Mesenchymal stem cell (in vitro differentiated cells and primary cell): ENCODE data around the gene TRMT112.

ENCODE experiments used
- DNase-seq: peaks from one replicate; pipeline ENCODE4 v3.0.0-alpha.2; 2013
- H2AFZ ChIP-seq: one replicate; pipeline ENCODE4 v1.6.1; 2013; ENCODE audit warnings: low read depth, mild to moderate bottlenecking, control low read depth, inconsistent platforms, low read length, moderate library complexity
- H2AK5ac ChIP-seq: 2 replicates; pipeline ENCODE4 v1.6.1; 2013; ENCODE audit warnings: low read length, moderate library complexity, mild to moderate bottlenecking, inconsistent platforms; ENCODE audit not compliant: severe bottlenecking
- H2BK120ac ChIP-seq: one replicate; pipeline ENCODE4 v1.6.1; 2013; ENCODE audit warnings: low read depth, mild to moderate bottlenecking, inconsistent platforms, low read length, moderate library complexity
- H2BK12ac ChIP-seq, 2 experiments: one replicate each; pipeline ENCODE4 v1.6.1; 2013; ENCODE audit warnings: inconsistent platforms in 2 of 2, low read length in 2 of 2, mild to moderate bottlenecking in 2 of 2, moderate library complexity in 2 of 2, control low read depth in 1 of 2
- H2BK15ac ChIP-seq: one replicate; pipeline ENCODE4 v1.6.1; 2013; ENCODE audit warnings: mild to moderate bottlenecking, low read depth, inconsistent platforms; ENCODE audit not compliant: poor library complexity, severe bottlenecking
- H2BK5ac ChIP-seq: 2 replicates; pipeline ENCODE4 v1.6.1; 2013; ENCODE audit warnings: low read depth, mild to moderate bottlenecking, low read length, control low read depth, inconsistent platforms; ENCODE audit not compliant: poor library complexity, severe bottlenecking
- H3K14ac ChIP-seq, 2 experiments: one replicate each; pipeline ENCODE4 v1.6.1; 2013; ENCODE audit warnings: inconsistent platforms in 2 of 2, low read length in 2 of 2, control low read depth in 1 of 2, mild to moderate bottlenecking in 1 of 2, moderate library complexity in 1 of 2
- H3K18ac ChIP-seq, 2 experiments: one replicate each; pipeline ENCODE4 v1.6.1; 2013; ENCODE audit warnings: inconsistent platforms in 2 of 2, low read length in 2 of 2, control low read depth in 1 of 2, low read depth in 1 of 2, mild to moderate bottlenecking in 1 of 2
- H3K23ac ChIP-seq, 2 experiments: one replicate each; pipeline ENCODE4 v1.6.1; 2013; ENCODE audit warnings: inconsistent platforms in 2 of 2, low read length in 2 of 2, mild to moderate bottlenecking in 2 of 2, moderate library complexity in 2 of 2, control low read depth in 1 of 2
- H3K27ac ChIP-seq: 2 replicates; pipeline ENCODE4 v1.5.1; 2013; ENCODE audit warnings: mild to moderate bottlenecking, moderate library complexity, low read length, control low read depth, inconsistent platforms; ENCODE audit not compliant: poor library complexity, severe bottlenecking
- H3K27me3 ChIP-seq, 2 experiments: 2 replicates each; pipeline versions ENCODE4 v1.6.1 to v1.7.0; 2013; ENCODE audit warnings: low read length in 2 of 2, mild to moderate bottlenecking in 2 of 2, moderate library complexity in 2 of 2, control low read depth in 1 of 2, inconsistent platforms in 1 of 2; ENCODE audit not compliant: control insufficient read depth in 1 of 2, insufficient read depth in 1 of 2
- H3K36me3 ChIP-seq, 2 experiments: 2 replicates each; pipeline versions ENCODE4 v1.6.1 to v1.7.0; 2013; ENCODE audit warnings: low read length in 2 of 2, control low read depth in 1 of 2, inconsistent platforms in 1 of 2, low read depth in 1 of 2, mild to moderate bottlenecking in 1 of 2; ENCODE audit not compliant: insufficient read depth in 2 of 2, control insufficient read depth in 1 of 2
- H3K4ac ChIP-seq, 2 experiments: one replicate each; pipeline ENCODE4 v1.6.1; 2013; ENCODE audit warnings: inconsistent platforms in 2 of 2, low read length in 2 of 2, mild to moderate bottlenecking in 2 of 2, moderate library complexity in 2 of 2, control low read depth in 1 of 2, low read depth in 1 of 2
- H3K4me1 ChIP-seq: 2 replicates; pipeline ENCODE4 v1.6.1; 2013; ENCODE audit warnings: low read depth, low read length, control low read depth; ENCODE audit not compliant: control insufficient read depth, insufficient read depth
- H3K4me2 ChIP-seq: 2 replicates; pipeline ENCODE4 v1.6.1; 2013; ENCODE audit warnings: low read length, mild to moderate bottlenecking, inconsistent platforms; ENCODE audit not compliant: poor library complexity, severe bottlenecking
- H3K4me3 ChIP-seq, 2 experiments: 2 replicates each; pipeline versions ENCODE4 v1.5.1 to v1.7.0; 2013; ENCODE audit warnings: low read length in 2 of 2, mild to moderate bottlenecking in 2 of 2, control low read depth in 1 of 2, low read depth in 1 of 2; ENCODE audit not compliant: insufficient read depth in 1 of 2
- H3K79me1 ChIP-seq: replicated peaks from 2 replicates; pipeline ENCODE4 v1.6.1; 2013; ENCODE audit warnings: mild to moderate bottlenecking, control low read depth, low read length, inconsistent platforms; ENCODE audit not compliant: poor library complexity, severe bottlenecking
- H3K9ac ChIP-seq: 2 replicates; pipeline ENCODE4 v1.7.0; 2013; ENCODE audit warnings: mild to moderate bottlenecking, low read length, moderate library complexity
- H3K9me3 ChIP-seq: 2 replicates; pipeline ENCODE4 v1.7.0; 2013; ENCODE audit warnings: mild to moderate bottlenecking, low read length; ENCODE audit not compliant: control insufficient read depth
- H4K8ac ChIP-seq: one replicate; pipeline ENCODE4 v1.6.1; 2013; ENCODE audit warnings: inconsistent platforms, mild to moderate bottlenecking, low read length, moderate library complexity
- H4K91ac ChIP-seq: one replicate; pipeline ENCODE4 v1.6.1; 2013; ENCODE audit warnings: mild to moderate bottlenecking, low read length, inconsistent platforms
- WGBS: methylation state at CpG from one replicate; pipeline ENCODE4 v1.1.7; 2013; ENCODE audit warnings: mixed read lengths; 5-methylcytosine and 5-hydroxymethylcytosine counted together

Gene TRMT112

DNA sequence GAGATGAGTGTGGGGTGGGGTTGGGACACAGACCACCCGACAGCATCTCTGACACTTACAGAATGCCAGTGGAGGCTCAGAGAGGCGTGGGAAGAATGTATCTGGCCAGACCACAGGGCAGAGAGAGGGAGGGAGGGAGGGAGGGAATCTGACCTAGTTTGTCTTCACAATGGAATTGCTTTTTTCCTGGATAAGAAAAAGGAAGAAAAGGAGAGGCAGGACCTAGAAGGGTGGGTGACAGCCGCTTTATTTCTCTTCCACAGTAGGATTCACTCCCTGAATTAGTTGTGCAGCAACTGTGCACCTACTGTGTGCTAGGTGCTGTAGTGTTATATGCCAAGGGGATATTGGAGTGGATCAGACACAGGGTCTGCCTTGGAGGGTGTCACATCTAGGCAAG, 22.6 kb downstream of the TRMT112 start:
- Histone ChIP-seq H3K36me3 (peaks cover 0 to 2% of the 10 kb centered on the region in 2 experiments), H2AK5ac (no peak overlapping the region), H2BK12ac (no peak overlapping the region), H3K27ac (no peak overlapping the region), H2AFZ (no peak overlapping the region), H4K8ac (no peak overlapping the region), H2BK120ac (no peak overlapping the region), H4K91ac (no peak overlapping the region), H2BK5ac (no peak overlapping the region), H3K4me1 (peaks cover 23% of the 10 kb centered on the region), H3K27me3 (peaks cover 83 to 87% of the 10 kb centered on the region in 2 experiments), H3K9ac (no peak overlapping the region), H2BK15ac (peak overlapping the region; percentile 6), H3K4ac (no peak overlapping the region), H3K9me3 (no peaks in the 10 kb centered on the region), H3K18ac (no peak overlapping the region), H3K14ac (peak overlapping the region in 1 of 2 experiments; percentile 31), H3K4me3 (no peak overlapping the region), H3K79me1 (peaks cover 1% of the 10 kb centered on the region), H3K23ac (no peak overlapping the region), H3K4me2 (no peak overlapping the region)
- no peak for DNase-seq
- 55% methylated on average over 3 of the region's 3 CpGs for WGBS

DNA sequence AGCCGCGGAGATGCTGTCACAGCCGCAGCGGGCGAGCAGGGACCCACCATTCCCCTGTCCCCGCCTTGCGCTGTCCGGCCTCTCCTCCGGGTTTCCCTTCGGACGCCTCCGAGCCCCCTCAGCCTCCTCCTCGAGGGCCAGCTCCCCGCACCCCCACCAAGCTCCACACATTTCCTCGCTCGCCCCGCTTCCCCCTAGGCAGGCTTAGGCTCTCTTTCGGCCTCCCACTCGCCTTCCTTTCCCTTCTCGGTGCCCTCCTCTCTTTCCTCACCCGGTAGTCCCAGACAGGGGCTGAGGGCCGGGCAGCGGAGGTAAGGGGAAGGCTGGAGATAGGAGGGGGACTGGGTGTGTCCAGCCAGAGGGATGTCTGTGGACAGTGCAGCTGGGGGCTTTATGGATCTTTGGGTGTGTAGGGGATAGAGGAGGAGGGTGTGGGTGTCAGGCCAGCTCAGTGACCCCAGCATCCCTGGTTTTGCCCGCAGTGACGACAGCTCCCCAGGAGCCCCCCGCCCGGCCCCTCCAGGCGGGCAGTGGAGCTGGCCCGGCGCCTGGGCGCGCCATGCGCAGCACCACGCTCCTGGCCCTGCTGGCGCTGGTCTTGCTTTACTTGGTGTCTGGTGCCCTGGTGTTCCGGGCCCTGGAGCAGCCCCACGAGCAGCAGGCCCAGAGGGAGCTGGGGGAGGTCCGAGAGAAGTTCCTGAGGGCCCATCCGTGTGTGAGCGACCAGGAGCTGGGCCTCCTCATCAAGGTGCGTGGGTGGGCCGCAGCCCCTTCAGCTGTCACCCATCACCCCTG, 24.7 kb downstream of the TRMT112 start:
- Histone ChIP-seq H3K4ac (no peak overlapping the region), H3K27ac (no peak overlapping the region), H3K4me3 (peak overlapping the region; percentile 38 to 56), H3K27me3 (peaks cover 65 to 69% of the 10 kb centered on the region in 2 experiments), H3K14ac (no peak overlapping the region), H3K4me1 (peaks cover 18% of the 10 kb centered on the region), H3K36me3 (peaks cover 0 to 20% of the 10 kb centered on the region in 2 experiments), H2AFZ (peak overlapping the region; percentile 11), H3K4me2 (peak overlapping the region; percentile 92), H3K18ac (peak overlapping the region in 1 of 2 experiments; percentile 26), H4K91ac (no peak overlapping the region), H2BK12ac (no peak overlapping the region), H3K23ac (no peak overlapping the region), H3K9ac (peak overlapping the region; percentile 29), H3K79me1 (peaks cover 10% of the 10 kb centered on the region), H2BK15ac (no peak overlapping the region), H3K9me3 (no peaks in the 10 kb centered on the region), H2AK5ac (no peak overlapping the region), H4K8ac (no peak overlapping the region), H2BK5ac (no peak overlapping the region), H2BK120ac (no peak overlapping the region)
- no peak for DNase-seq
- 35% methylated on average over 32 of the region's 42 CpGs for WGBS

- H3K4me2 ChIP-seq = peak overlapping the region; percentile 92
- peak overlapping the region in 1 of 2 experiments; percentile 71 for H3K14ac ChIP-seq
- DNase-seq = no peak
- H2BK5ac ChIP-seq = no peak overlapping the region
- H2BK120ac ChIP-seq = no peak overlapping the region
- H3K4ac ChIP-seq = no peak overlapping the region
- H3K36me3 ChIP-seq = peaks cover 0 to 24% of the 10 kb centered on the region in 2 experiments
- peaks cover 58 to 61% of the 10 kb centered on the region in 2 experiments for H3K27me3 ChIP-seq
- peak overlapping the region; percentile 29 for H3K9ac ChIP-seq
- H3K18ac ChIP-seq = peak overlapping the region in 1 of 2 experiments; percentile 26
- no peak overlapping the region for H2BK12ac ChIP-seq
- no peak overlapping the region for H2BK15ac ChIP-seq
- H3K9me3 ChIP-seq = no peaks in the 10 kb centered on the region
- peak overlapping the region; percentile 40 to 56 for H3K4me3 ChIP-seq
- H3K79me1 ChIP-seq = peaks cover 15% of the 10 kb centered on the region
- no peak overlapping the region for H2AK5ac ChIP-seq
- no peak overlapping the region for H4K8ac ChIP-seq
- 2% methylated on average over 62 of the region's 96 CpGs for WGBS
- peaks cover 23% of the 10 kb centered on the region for H3K4me1 ChIP-seq
- H2AFZ ChIP-seq = peak overlapping the region; percentile 11
- H3K23ac ChIP-seq = peak overlapping the region in 1 of 2 experiments; percentile 70
- H3K27ac ChIP-seq = no peak overlapping the region
- no peak overlapping the region for H4K91ac ChIP-seq
Measured at GRCh38 chr11:64291752-64292459, 25.5 kb downstream of the TRMT112 start.

- H3K27me3 ChIP-seq = peaks cover 52 to 55% of the 10 kb centered on the region in 2 experiments
- peak within 1 kb of the TSS; percentile 40 to 56 for H3K4me3 ChIP-seq
- no peak within 1 kb of the TSS for H2AFZ ChIP-seq
- no peak within 1 kb of the TSS for H4K91ac ChIP-seq
- no peaks in the 10 kb centered on the region for H3K9me3 ChIP-seq
- 2% methylated on average over 35 of the region's 45 CpGs for WGBS
- no peak within 1 kb of the TSS for H2BK120ac ChIP-seq
- H2BK15ac ChIP-seq = no peak within 1 kb of the TSS
- no peak within 1 kb of the TSS for H4K8ac ChIP-seq
- H3K4me2 ChIP-seq = peak within 1 kb of the TSS; percentile 92
- H3K27ac ChIP-seq = no peak within 1 kb of the TSS
- H3K4ac ChIP-seq = no peak within 1 kb of the TSS
- H3K14ac ChIP-seq = peak within 1 kb of the TSS in 1 of 2 experiments; percentile 71
- H2BK12ac ChIP-seq = no peak within 1 kb of the TSS
- no peak for DNase-seq
- no peak within 1 kb of the TSS for H2BK5ac ChIP-seq
- H2AK5ac ChIP-seq = no peak within 1 kb of the TSS
- H3K4me1 ChIP-seq = peaks cover 29% of the 10 kb centered on the region
- H3K79me1 ChIP-seq = peaks cover 19% of the 10 kb centered on the region
- peaks cover 0 to 28% of the 10 kb centered on the region in 2 experiments for H3K36me3 ChIP-seq
- H3K23ac ChIP-seq = peak within 1 kb of the TSS in 1 of 2 experiments; percentile 70
- H3K9ac ChIP-seq = peak within 1 kb of the TSS; percentile 29
- H3K18ac ChIP-seq = no peak within 1 kb of the TSS
Measured at GRCh38 chr11:64291262-64291751, 26.1 kb downstream of the TRMT112 start, which contains the start of gene KCNK4. TSS of gene KCNK4 (plus strand) at chr11:64291302. CDS start at chr11:64293019, 1,717 bp downstream.
